Kidney epithelial cell (primary cell): ENCODE data around the gene L1TD1. TPM values are rescaled to one million over a fixed set of nuclear protein-coding genes. Genes with fewer than 3 reads are reported as not detected.
"Not testable (repeated sequence)": the region's sequence is repeated elsewhere in the genome, so short reads cannot be mapped to it uniquely, and the experiment has no call there.

Source experiments
- DNase-seq: peaks from one replicate; pipeline ENCODE4 v3.0.0-alpha.2; 2010; ENCODE audit warnings: low read depth
- H3K27me3 ChIP-seq: 2 replicates; pipeline ENCODE4 v1.6.0; 2011; ENCODE audit warnings: low read length; ENCODE audit not compliant: control insufficient read depth, insufficient read depth
- H3K36me3 ChIP-seq: 2 replicates; pipeline ENCODE4 v1.5.1; 2011; ENCODE audit warnings: low read length; ENCODE audit not compliant: control insufficient read depth, insufficient read depth
- H3K4me3 ChIP-seq: 2 replicates; pipeline ENCODE4 v1.5.1; 2011; ENCODE audit warnings: low read depth, mild to moderate bottlenecking, control low read depth, low read length
- total RNA-seq: library from RNA; depleted of rRNA; stranded (reverse); fragments of >200 nt; gene quantifications from 2 replicates; pipeline ENCODE4 v1.2.3, GENCODE V29; 2015
- TF ChIP-seq, protein P1 (sequence below): IDR thresholded peaks from 2 replicates; pipeline ENCODE4 v1.5.1; 2011; ENCODE audit warnings: mild to moderate bottlenecking, moderate library complexity, low read length, control low read depth, inconsistent platforms; ENCODE audit not compliant: insufficient read depth, poor library complexity, severe bottlenecking

Gene L1TD1
- total RNA-seq, 1 donor from 2014 or later, result 0.88 TPM

DNA sequence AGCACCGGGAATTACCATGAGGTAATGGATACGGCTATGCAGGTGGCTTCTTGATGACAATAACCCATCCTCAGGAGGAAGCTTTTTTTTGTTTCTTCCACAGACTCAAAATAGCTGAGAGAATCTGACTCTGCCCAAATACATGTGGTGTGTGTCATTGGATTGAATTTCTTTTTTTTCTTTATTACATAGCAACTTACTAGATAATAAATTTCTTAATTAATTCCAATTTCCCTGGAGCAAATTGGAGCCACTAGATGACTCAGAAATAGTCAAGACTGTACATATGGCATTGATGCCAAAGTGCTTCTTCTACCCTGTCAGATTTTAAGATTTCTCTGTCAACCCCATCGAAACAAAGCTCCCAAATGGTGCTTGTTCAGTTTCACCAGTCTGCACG lies 42.7 kb downstream of the L1TD1 start:
- Histone ChIP-seq H3K27me3 (no peaks in the 10 kb centered on the region), H3K36me3 (no peaks in the 10 kb centered on the region), H3K4me3 (no peak overlapping the region)
- no peak for DNase-seq
- TF ChIP-seq, protein P1, sequence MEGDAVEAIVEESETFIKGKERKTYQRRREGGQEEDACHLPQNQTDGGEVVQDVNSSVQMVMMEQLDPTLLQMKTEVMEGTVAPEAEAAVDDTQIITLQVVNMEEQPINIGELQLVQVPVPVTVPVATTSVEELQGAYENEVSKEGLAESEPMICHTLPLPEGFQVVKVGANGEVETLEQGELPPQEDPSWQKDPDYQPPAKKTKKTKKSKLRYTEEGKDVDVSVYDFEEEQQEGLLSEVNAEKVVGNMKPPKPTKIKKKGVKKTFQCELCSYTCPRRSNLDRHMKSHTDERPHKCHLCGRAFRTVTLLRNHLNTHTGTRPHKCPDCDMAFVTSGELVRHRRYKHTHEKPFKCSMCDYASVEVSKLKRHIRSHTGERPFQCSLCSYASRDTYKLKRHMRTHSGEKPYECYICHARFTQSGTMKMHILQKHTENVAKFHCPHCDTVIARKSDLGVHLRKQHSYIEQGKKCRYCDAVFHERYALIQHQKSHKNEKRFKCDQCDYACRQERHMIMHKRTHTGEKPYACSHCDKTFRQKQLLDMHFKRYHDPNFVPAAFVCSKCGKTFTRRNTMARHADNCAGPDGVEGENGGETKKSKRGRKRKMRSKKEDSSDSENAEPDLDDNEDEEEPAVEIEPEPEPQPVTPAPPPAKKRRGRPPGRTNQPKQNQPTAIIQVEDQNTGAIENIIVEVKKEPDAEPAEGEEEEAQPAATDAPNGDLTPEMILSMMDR, result no peak

DNA sequence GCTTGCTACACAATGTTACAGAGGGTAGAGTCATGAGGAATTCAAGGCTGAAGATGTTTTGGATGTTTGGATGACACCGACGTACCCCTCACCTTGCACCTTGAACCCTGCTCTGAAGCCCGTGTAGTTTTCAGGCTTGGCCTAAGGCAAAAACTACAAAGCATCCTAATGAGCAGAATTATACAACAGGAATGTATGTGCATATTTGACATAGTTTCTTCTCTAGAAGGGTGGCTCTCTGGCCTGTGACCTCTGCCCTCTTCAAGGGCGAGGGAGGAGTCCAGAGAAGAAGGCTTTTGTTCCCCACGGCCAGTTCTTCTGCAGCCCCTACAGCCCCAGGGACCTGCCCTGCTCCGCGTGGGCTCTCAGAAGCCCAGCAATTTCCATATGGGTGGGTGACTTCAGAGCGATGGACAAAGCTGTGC lies 43.3 kb downstream of the L1TD1 start:
- TF ChIP-seq, protein P1, result no peak

DNA sequence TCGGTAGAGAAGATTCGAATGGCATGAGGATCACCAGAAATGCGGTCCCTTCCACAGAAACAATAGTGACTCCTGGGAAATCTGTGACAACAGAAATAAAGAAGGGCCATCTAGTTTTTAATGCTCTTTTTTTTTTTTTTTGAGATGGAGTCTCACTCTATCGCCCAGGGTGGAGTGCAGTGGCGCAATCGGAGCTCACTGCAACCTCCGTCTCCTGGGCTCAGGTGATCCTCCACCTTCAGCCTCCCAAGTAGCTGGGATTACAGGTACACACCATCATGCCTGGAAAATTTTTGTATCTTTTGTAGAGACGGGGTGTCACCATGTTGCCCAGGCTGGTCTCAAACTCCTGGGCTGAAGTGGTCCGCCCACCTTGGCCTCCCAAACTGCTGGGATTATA lies 43.9 kb downstream of the L1TD1 start:
- H3K4me3 ChIP-seq, result no peak overlapping the region
- TF ChIP-seq, protein P1, result no peak
- DNase-seq, result no peak
- H3K27me3 ChIP-seq, result no peaks in the 10 kb centered on the region
- no peaks in the 10 kb centered on the region for H3K36me3 ChIP-seq

More for the DNA sequence above, 43.3 kb downstream of the L1TD1 start:
- H3K36me3 ChIP-seq, result no peaks in the 10 kb centered on the region
- no peaks in the 10 kb centered on the region for H3K27me3 ChIP-seq
- no peak for DNase-seq
- H3K4me3 ChIP-seq, result no peak overlapping the region

DNA sequence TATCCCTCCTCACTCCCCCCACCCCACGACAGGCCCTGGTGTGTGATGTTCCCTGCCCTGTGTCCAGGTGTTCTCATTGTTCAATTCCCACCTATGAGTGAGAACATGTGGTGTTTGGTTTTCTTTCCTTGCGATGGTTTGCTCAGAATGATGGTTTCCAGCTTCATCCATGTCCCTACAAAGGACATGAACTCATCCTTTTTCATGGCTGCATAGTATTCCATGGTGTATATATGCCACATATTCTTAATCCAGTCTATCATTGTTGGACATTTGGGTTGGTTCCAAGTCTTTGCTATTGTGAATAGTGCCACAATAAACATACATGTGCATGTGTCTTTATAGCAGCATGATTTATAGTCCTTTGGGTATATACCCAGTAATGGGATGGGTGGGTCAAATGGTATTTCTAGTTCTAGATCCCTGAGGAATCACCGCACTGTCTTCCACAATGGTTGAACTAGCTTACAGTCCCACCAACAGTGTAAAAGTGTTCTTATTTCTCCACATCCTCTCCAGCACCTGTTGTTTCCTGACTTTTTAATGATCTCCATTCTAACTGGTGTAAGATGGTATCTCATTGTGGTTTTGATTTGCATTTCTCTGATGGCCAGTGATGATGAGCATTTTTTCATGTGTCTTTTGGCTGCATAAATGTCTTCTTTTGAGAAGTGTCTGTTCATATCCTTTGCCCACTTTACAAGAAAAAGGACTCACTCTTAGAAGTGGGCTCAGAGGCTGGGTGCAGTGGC lies 45.2 kb downstream of the L1TD1 start:
- not testable (repeated sequence) for H3K27me3 ChIP-seq, H3K4me3 ChIP-seq, DNase-seq, H3K36me3 ChIP-seq

DNA sequence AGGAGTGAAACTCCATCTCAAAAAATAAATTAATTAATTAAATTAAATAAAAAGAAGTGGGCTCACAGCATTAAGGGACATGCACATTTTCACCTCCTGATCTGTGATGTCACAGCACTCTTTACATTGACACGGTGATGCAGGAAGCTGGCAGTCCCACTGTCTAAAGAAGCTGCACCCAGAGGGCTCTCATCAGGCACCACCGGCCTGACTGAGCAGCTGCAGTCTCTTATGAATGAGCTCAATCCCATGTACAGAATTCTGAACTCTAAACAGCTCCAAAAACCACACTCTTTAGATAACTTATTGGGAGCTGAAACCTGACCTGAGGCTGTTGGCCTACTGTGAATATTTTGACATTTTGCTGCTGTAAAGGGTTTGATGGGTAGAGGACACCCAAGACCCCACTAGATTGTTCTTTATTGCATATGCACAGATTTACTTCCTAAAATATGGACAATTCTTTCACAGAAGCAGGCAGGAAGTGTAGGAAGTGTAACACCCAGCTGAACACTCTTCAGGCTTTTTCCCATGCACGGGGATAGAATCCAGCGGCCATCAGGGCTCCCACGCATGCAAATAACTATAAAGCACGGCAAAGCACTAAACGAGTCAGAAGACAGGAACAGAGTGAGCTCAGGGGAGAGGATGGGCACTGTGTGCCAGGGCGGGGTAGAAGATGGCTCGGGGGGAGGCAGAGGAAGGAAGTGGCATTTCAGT lies 46.2 kb downstream of the L1TD1 start:
- DNase-seq, result no peak
- no peaks in the 10 kb centered on the region for H3K27me3 ChIP-seq
- H3K4me3 ChIP-seq, result no peak overlapping the region
- H3K36me3 ChIP-seq, result no peaks in the 10 kb centered on the region
- TF ChIP-seq, protein P1, result no peak

DNA sequence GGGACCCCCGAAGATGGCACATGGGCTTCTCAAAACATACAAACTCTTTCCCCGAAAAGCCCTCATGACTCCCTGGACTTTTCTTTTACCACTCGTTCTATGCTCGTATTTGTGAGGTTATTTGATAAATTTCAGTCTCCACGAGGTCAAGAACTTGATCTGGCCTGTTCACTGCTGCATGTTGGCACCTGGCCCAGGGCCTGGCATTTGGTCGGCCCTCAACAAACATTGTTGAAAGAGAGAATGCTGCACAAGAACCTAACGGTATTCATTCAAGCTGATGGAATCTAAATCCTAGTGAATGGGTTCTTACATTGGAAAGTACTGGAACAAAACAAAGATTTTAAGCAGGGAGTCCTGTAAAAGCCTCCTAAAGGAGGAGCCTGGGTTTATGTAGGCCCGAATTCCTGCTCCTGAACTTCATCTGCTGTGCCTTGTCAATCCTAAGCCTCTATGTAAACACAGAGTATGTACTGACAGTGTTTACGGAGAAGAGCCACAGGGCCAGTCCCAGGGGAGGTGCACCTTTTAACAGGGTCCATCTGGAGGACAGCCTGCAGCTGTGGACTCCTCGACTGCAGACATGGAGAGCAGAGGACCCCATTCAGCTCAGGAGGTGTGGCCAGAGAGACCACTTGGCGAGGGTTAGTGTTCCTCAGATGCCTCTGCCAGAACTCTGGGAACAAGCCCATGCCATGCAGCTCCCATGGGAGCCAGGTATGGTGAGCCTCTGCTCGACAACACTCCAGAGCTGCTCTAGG lies 46.9 kb downstream of the L1TD1 start:
- DNase-seq, result no peak
- Histone ChIP-seq H3K27me3 (no peaks in the 10 kb centered on the region), H3K36me3 (no peaks in the 10 kb centered on the region), H3K4me3 (no peak overlapping the region)
- TF ChIP-seq, protein P1, result no peak

DNA sequence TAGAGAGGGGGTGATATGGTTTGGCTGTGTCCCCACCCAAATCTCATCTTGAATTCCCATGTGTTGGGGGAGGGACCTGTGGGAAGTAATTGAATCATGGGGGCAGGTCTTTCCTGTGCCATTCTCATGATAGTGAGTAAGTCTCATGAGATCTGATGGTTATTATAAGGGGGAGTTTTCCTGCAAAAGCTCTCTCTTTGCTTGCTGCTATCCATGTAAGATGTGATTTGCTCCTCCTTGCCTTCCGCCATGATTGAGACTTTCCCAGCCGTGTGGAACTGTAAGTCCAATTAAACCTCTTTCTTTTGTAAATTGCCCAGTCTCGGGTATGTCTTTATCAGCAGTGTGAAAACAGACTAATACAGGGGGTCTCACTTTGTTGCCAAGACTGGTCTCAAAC lies 49.7 kb downstream of the L1TD1 start:
- H3K27me3 ChIP-seq, DNase-seq, H3K4me3 ChIP-seq, H3K36me3 ChIP-seq: not testable (repeated sequence)
